ENCODE results near the gene PRAMEF27.
"Not testable (repeated sequence)": the region's sequence is repeated elsewhere in the genome, so short reads cannot be mapped to it uniquely, and the experiment has no call there.

PRAMEF27 gene

GRCh38 chr1:13056475-13056874 is at the start of gene PRAMEF27:
Gene PRAMEF27 (minus strand): TSS chr1:13056575. CDS start chr1:13053659, 2,916 bp downstream.
- H3K27ac ChIP-seq, result not testable (repeated sequence)

GRCh38 chr1:13070474-13070873 is 14.1 kb upstream of the PRAMEF27 start, which contains the start of gene PRAMEF25:
Gene PRAMEF25 (plus strand): TSS chr1:13070774. CDS start chr1:13073694, 2,920 bp downstream.
- not testable (repeated sequence) for H3K27ac ChIP-seq

GRCh38 chr1:13019846-13020245 is 36.5 kb downstream of the PRAMEF27 start:
- H3K27ac ChIP-seq, result not testable (repeated sequence)

DNA sequence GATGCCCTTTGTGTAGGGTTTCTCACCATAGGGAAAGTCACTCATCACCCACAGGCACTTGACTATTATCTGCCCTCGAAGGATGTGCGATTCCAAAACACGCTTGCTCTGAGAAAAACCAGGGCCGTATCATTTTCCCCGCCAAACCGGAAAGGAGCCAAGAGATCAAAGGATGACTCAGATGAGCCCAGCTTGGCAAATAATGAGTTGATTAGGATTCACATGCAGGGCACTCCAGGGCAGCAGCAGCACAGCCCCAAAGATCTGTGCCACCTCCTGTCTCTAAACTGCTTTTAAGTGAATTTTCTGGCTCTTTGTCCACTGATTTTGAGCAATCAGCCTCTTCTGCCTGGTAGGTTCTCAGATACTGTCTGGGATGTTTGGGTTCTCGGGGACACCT is 44.4 kb downstream of the PRAMEF27 start:
- H3K27ac ChIP-seq, result not testable (repeated sequence)

- not testable (repeated sequence) for H3K27ac ChIP-seq
These were observed 47.0 kb downstream of the PRAMEF27 start for GRCh38 chr1:13009348-13009747.

DNA sequence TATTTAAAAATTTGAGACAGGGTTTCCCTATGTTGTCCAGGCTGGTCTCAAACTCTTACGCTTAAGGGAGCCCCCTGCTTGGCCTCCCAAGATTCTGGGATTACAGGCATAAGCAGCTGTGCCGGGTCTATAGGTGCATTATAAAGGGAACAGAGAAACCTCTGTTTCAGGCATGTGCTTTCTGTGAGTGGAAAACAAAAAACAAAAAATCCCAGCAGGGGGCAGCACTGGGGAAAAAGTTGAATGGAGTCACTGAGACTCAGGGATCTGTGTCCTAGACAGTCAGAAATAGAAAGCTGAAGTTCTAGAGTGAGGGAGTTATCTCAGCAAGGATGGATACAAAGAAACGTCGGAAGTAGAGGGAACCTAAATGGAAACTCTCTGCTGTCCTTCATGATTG is 50.6 kb downstream of the PRAMEF27 start:
- H3K27ac ChIP-seq, result not testable (repeated sequence)
